HEK293T (cell line): ENCODE results near the gene HTRA1.

Experiments used
- FOXA1 ChIP-seq: fragments of 450-650 bp; IDR thresholded peaks from 2 replicates; pipeline ENCODE4 v1.6.1; 2016; ENCODE audit warnings: mild to moderate bottlenecking
- FOXK2 ChIP-seq: fragments of 450-650 bp; IDR thresholded peaks from 2 replicates; pipeline ENCODE4 v1.6.1; 2016; ENCODE audit warnings: mild to moderate bottlenecking
- ZNF384 ChIP-seq: fragments of 450-650 bp; IDR thresholded peaks from 2 replicates; pipeline ENCODE4 v1.6.1; 2016

DNA sequence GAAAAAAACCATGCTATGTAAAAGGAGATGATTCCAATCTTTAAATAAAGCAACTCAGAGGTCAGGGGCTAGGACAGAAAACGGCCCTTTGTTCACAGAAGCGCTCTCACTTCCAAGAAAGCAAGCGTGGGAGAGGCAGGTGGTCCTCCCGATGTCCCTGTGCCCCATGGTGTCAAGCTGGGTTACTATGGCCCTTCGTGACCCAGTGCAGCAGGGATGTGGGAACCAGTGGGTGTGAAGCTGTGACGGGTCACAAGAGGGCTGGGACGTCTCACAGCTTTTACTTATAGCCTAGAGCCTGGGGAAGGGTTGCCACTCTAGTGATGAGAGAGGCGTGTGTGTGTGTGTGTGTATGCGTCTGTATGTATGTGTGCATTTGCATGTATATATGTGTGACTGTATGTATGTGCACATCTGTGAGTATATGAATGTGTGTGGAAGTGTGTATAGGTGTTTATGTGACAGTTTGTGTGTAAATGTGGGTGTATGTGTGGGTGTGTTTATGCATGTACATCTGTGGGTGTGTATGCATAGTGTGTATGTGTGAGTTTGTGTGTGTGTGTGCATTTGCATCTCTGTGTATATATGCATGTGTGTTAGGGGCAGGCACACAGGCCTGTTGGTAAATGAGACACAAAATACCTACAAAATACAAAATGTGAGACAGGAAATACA lies 25.2 kb downstream of the HTRA1 start:
- no peak for TF ChIP-seq ZNF384
- no peak for TF ChIP-seq FOXA1
- TF ChIP-seq FOXK2 = no peak
